ENCODE results near the gene ABCB6.
"Not testable (repeated sequence)": the region's sequence is repeated elsewhere in the genome, so short reads cannot be mapped to it uniquely, and the experiment has no call there.

ABCB6 gene

GRCh38 chr2:219213486-219214071 lies 5.2 kb downstream of the ABCB6 start:
- no peak for DNase-seq (ENCODE audit: low read depth)

- DNase-seq (ENCODE audit: low read depth), result no peak
These were observed 5.7 kb downstream of the ABCB6 start for GRCh38 chr2:219213026-219213415.

GRCh38 chr2:219210886-219211362 lies 7.8 kb downstream of the ABCB6 start:
- no peak for DNase-seq (ENCODE audit: low read depth)

GRCh38 chr2:219210196-219210885 lies 8.4 kb downstream of the ABCB6 start:
- DNase-seq (ENCODE audit: low read depth), result no peak

GRCh38 chr2:219209236-219210195 lies 9.2 kb downstream of the ABCB6 start:
- DNase-seq (ENCODE audit: low read depth), result no peak

- DNase-seq (ENCODE audit: low read depth), result no peak
These were observed 10.6 kb downstream of the ABCB6 start for GRCh38 chr2:219207884-219208740.

- no peak for DNase-seq (ENCODE audit: low read depth)
These were observed 11.4 kb downstream of the ABCB6 start for GRCh38 chr2:219207134-219207883.

- peak; percentile 96 for DNase-seq (ENCODE audit: low read depth)
These were observed 12.2 kb downstream of the ABCB6 start, which contains the start of gene ZFAND2B for GRCh38 chr2:219206328-219207133. ZFAND2B (plus strand) TSS chr2:219206782; CDS start chr2:219206988, 206 bp downstream.

- no peak for DNase-seq (ENCODE audit: low read depth)
These were observed 12.8 kb downstream of the ABCB6 start for GRCh38 chr2:219205981-219206327.

GRCh38 chr2:219205165-219205538 lies 13.6 kb downstream of the ABCB6 start:
- no peak for DNase-seq (ENCODE audit: low read depth)

- no peak for DNase-seq (ENCODE audit: low read depth)
These were observed 14.2 kb downstream of the ABCB6 start for GRCh38 chr2:219204425-219205164.

- DNase-seq (ENCODE audit: low read depth), result not testable (repeated sequence)
These were observed 17.4 kb downstream of the ABCB6 start for GRCh38 chr2:219201331-219201730.

GRCh38 chr2:219200502-219201326 lies 18.0 kb downstream of the ABCB6 start:
- DNase-seq (ENCODE audit: low read depth), result peak; percentile 24

- DNase-seq (ENCODE audit: low read depth), result no peak
These were observed 19.1 kb downstream of the ABCB6 start for GRCh38 chr2:219199470-219200211.

GRCh38 chr2:219198974-219199373 lies 19.8 kb downstream of the ABCB6 start:
- no peak for DNase-seq (ENCODE audit: low read depth)

GRCh38 chr2:219197388-219197787 lies 21.4 kb downstream of the ABCB6 start:
- DNase-seq (ENCODE audit: low read depth), result no peak

GRCh38 chr2:219186754-219187456 lies 31.9 kb downstream of the ABCB6 start:
- no peak for DNase-seq (ENCODE audit: low read depth)

All from activated T-cell treated with anti-CD3 and anti-CD28 coated beads for 48 hours (primary cell).